HEK293 (cell line): ENCODE measurements around the gene ABCG1.

Experiments
- CTCF ChIA-PET: fragments of 350-600 bp; formaldehyde crosslinking; extraction: SDS; loops from one replicate; lab custom pipeline; 2021; ENCODE audit warnings: antibody characterized with exemption; lab: Yijun Ruan, JAX
- POLR2A ChIA-PET: fragments of 300-600 bp; formaldehyde crosslinking; extraction: SDS; loops from one replicate; lab custom pipeline; 2020; ENCODE audit warnings: antibody characterized with exemption, inconsistent platforms; lab: Yijun Ruan, JAX
- H3K27ac ChIP-seq: fragments of 200-500 bp; sonication (Bioruptor generic); 2 replicates; pipeline ENCODE4 v1.5.1; 2014; ENCODE audit warnings: low read depth, low read length, control low read depth, inconsistent platforms; ENCODE audit errors: extremely low read depth
- H3K36me3 ChIP-seq, 2 experiments: fragments of 200-500 bp in 1 of 2; sonication (Bioruptor generic) in 1 of 2; 1 replicate in 1 of 2; 2 replicates in 1 of 2; pipeline ENCODE4 v1.5.1; 2014 to 2017; ENCODE audit warnings: inconsistent platforms in 2 of 2, low read length in 2 of 2; ENCODE audit not compliant: control insufficient read depth in 2 of 2, insufficient read depth in 1 of 2
- H3K4me1 ChIP-seq: fragments of 200-500 bp; sonication (Bioruptor generic); 2 replicates; pipeline ENCODE4 v1.5.1; 2014; ENCODE audit warnings: mild to moderate bottlenecking, low read length, inconsistent platforms; ENCODE audit not compliant: control insufficient read depth, insufficient read depth
- H3K4me3 ChIP-seq: 2 replicates; pipeline ENCODE4 v1.5.1; 2011; ENCODE audit warnings: low read depth, mild to moderate bottlenecking, control low read depth, low read length, moderate library complexity
- H3K9me3 ChIP-seq: fragments of 200-500 bp; sonication (Bioruptor generic); 2 replicates; pipeline ENCODE4 v1.5.1; 2014; ENCODE audit warnings: low read depth, low read length, inconsistent platforms; ENCODE audit not compliant: control insufficient read depth, insufficient read depth
- BCL11A ChIP-seq: fragments of 450-650 bp; formaldehyde crosslinking; IDR thresholded peaks from 2 replicates; pipeline ENCODE4 v1.5.1; 2016; ENCODE audit warnings: low read depth, missing biosample characterization, missing genetic modification characterization
- ELK4 ChIP-seq: IDR thresholded peaks from 2 replicates; pipeline ENCODE4 v1.6.1; 2011; ENCODE audit warnings: mild to moderate bottlenecking, low read depth, low read length, borderline replicate concordance
- KLF16 ChIP-seq: fragments of 450-650 bp; formaldehyde crosslinking; IDR thresholded peaks from 2 replicates; pipeline ENCODE4 v1.5.1; 2017; ENCODE audit warnings: missing biosample characterization, missing genetic modification characterization
- KLF17 ChIP-seq: fragments of 450-650 bp; formaldehyde crosslinking; IDR thresholded peaks from 2 replicates; pipeline ENCODE4 v1.5.1; 2016; ENCODE audit warnings: missing biosample characterization, missing genetic modification characterization
- OVOL3 ChIP-seq: fragments of 450-650 bp; formaldehyde crosslinking; IDR thresholded peaks from 2 replicates; pipeline ENCODE4 v1.5.1; 2016; ENCODE audit warnings: missing biosample characterization, missing genetic modification characterization
- SP3 ChIP-seq: fragments of 450-650 bp; formaldehyde crosslinking; IDR thresholded peaks from 2 replicates; pipeline ENCODE4 v1.5.1; 2016; ENCODE audit warnings: missing biosample characterization, missing genetic modification characterization
- SP7 ChIP-seq: fragments of 450-650 bp; formaldehyde crosslinking; IDR thresholded peaks from 2 replicates; pipeline ENCODE4 v1.5.1; 2016; ENCODE audit warnings: missing biosample characterization, missing genetic modification characterization
- TRIM28 ChIP-seq: IDR thresholded peaks from 2 replicates; pipeline ENCODE4 v1.6.1; 2011; ENCODE audit warnings: low read length, control low read depth, borderline replicate concordance
- WT1 ChIP-seq: fragments of 450-650 bp; formaldehyde crosslinking; IDR thresholded peaks from 2 replicates; pipeline ENCODE4 v1.5.1; 2016; ENCODE audit warnings: missing biosample characterization, missing genetic modification characterization
- ZBTB48 ChIP-seq: fragments of 450-650 bp; formaldehyde crosslinking; IDR thresholded peaks from 2 replicates; pipeline ENCODE4 v1.5.1; 2016; ENCODE audit warnings: missing biosample characterization, missing genetic modification characterization
- ZNF112 ChIP-seq: fragments of 450-650 bp; formaldehyde crosslinking; IDR thresholded peaks from 2 replicates; pipeline ENCODE4 v1.5.0; 2017; ENCODE audit warnings: missing biosample characterization, missing genetic modification characterization
- ZNF16 ChIP-seq: fragments of 450-650 bp; formaldehyde crosslinking; IDR thresholded peaks from 2 replicates; pipeline ENCODE4 v1.5.1; 2016; ENCODE audit warnings: low read depth, missing biosample characterization, missing genetic modification characterization
- ZNF175 ChIP-seq: fragments of 450-650 bp; formaldehyde crosslinking; IDR thresholded peaks from 2 replicates; pipeline ENCODE4 v1.5.1; 2016; ENCODE audit warnings: missing biosample characterization, missing genetic modification characterization
- ZNF19 ChIP-seq: fragments of 450-650 bp; formaldehyde crosslinking; IDR thresholded peaks from 2 replicates; pipeline ENCODE4; 2016; ENCODE audit warnings: missing biosample characterization, missing genetic modification characterization, low read depth
- ZNF24 ChIP-seq: fragments of 450-650 bp; formaldehyde crosslinking; IDR thresholded peaks from 2 replicates; pipeline ENCODE4 v1.5.1; 2016; ENCODE audit warnings: missing biosample characterization, missing genetic modification characterization
- ZNF302 ChIP-seq: fragments of 450-650 bp; formaldehyde crosslinking; IDR thresholded peaks from 2 replicates; pipeline ENCODE4 v1.5.1; 2016; ENCODE audit warnings: missing biosample characterization, missing genetic modification characterization, low read depth
- ZNF311 ChIP-seq: fragments of 450-650 bp; formaldehyde crosslinking; IDR thresholded peaks from 2 replicates; pipeline ENCODE4 v1.5.1; 2017; ENCODE audit warnings: missing biosample characterization, missing genetic modification characterization, borderline replicate concordance
- ZNF335 ChIP-seq: fragments of 450-650 bp; formaldehyde crosslinking; conservative IDR thresholded peaks from 2 replicates; pipeline ENCODE4 v1.5.1; 2016; ENCODE audit warnings: missing biosample characterization, missing genetic modification characterization
- ZNF350 ChIP-seq: fragments of 450-650 bp; formaldehyde crosslinking; IDR thresholded peaks from 2 replicates; pipeline ENCODE4 v1.5.0; 2017; ENCODE audit warnings: missing biosample characterization, mild to moderate bottlenecking, missing genetic modification characterization
- ZNF354C ChIP-seq: fragments of 450-650 bp; formaldehyde crosslinking; IDR thresholded peaks from 2 replicates; pipeline ENCODE4 v1.5.1; 2016; ENCODE audit warnings: missing biosample characterization, missing genetic modification characterization, low read depth, borderline replicate concordance
- ZNF362 ChIP-seq: fragments of 450-650 bp; formaldehyde crosslinking; IDR thresholded peaks from 2 replicates; pipeline ENCODE4 v1.5.1; 2016; ENCODE audit warnings: missing biosample characterization, missing genetic modification characterization
- ZNF514 ChIP-seq: fragments of 450-650 bp; formaldehyde crosslinking; IDR thresholded peaks from 2 replicates; pipeline ENCODE4 v1.5.1; 2016; ENCODE audit warnings: missing biosample characterization, missing genetic modification characterization
- ZNF521 ChIP-seq: fragments of 450-650 bp; formaldehyde crosslinking; IDR thresholded peaks from 2 replicates; pipeline ENCODE4 v1.5.1; 2017; ENCODE audit warnings: missing biosample characterization, mild to moderate bottlenecking, missing genetic modification characterization
- ZNF585B ChIP-seq: fragments of 450-650 bp; formaldehyde crosslinking; IDR thresholded peaks from 2 replicates; pipeline ENCODE4 v1.5.1; 2016; ENCODE audit warnings: missing biosample characterization, missing genetic modification characterization
- ZNF660 ChIP-seq: fragments of 450-650 bp; IDR thresholded peaks from 2 replicates; pipeline ENCODE4 v1.5.1; 2018; ENCODE audit warnings: missing biosample characterization, mild to moderate bottlenecking, missing genetic modification characterization
- ZNF785 ChIP-seq: fragments of 450-650 bp; formaldehyde crosslinking; IDR thresholded peaks from 2 replicates; pipeline ENCODE4 v1.5.1; 2016; ENCODE audit warnings: missing biosample characterization, missing genetic modification characterization
- ZSCAN16 ChIP-seq: fragments of 450-650 bp; formaldehyde crosslinking; IDR thresholded peaks from 2 replicates; pipeline ENCODE4 v1.5.1; 2016; ENCODE audit warnings: missing biosample characterization, missing genetic modification characterization
- TF ChIP-seq, protein P1 (sequence below): fragments of 450-650 bp; formaldehyde crosslinking; IDR thresholded peaks from 2 replicates; pipeline ENCODE4 v1.5.1; 2016; ENCODE audit warnings: missing biosample characterization, missing genetic modification characterization
- TF ChIP-seq, protein P2 (sequence below): fragments of 450-650 bp; formaldehyde crosslinking; IDR thresholded peaks from 2 replicates; pipeline ENCODE4 v1.5.1; 2016; ENCODE audit warnings: missing biosample characterization, missing genetic modification characterization

The ABCG1 gene

DNA sequence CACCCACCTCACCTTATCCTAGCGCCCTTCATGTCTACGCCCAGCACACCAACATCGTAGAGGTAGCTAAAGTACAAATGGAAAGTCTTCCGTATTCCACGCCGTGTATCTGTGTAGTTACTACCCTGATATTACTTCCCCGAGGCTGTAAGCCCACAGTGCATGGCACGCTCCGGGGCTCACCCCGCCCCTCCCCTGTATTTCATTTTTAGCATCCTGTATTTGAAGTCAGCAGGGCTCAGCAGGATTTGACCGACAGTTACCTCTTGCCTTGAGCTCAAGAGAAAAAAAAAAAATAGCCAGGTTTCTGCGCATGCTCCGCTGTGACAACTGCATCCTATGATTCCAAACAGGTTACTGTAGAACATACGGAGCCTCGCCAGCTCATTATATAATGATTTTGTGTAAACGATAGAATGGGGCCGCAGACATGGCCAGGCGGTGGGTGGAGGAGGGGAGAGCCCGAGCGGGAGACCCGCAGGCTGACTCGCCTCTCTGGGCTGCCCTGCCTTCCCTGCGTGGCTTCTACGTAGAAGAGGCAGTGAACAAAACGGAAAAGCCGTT is 1.3 kb downstream of the ABCG1 start (continued):
- TF ChIP-seq ZNF112 (tag by site-specific recombination): no peak
- no peak for TF ChIP-seq ELK4
- no peak for TF ChIP-seq ZNF302
- TF ChIP-seq, protein P1, sequence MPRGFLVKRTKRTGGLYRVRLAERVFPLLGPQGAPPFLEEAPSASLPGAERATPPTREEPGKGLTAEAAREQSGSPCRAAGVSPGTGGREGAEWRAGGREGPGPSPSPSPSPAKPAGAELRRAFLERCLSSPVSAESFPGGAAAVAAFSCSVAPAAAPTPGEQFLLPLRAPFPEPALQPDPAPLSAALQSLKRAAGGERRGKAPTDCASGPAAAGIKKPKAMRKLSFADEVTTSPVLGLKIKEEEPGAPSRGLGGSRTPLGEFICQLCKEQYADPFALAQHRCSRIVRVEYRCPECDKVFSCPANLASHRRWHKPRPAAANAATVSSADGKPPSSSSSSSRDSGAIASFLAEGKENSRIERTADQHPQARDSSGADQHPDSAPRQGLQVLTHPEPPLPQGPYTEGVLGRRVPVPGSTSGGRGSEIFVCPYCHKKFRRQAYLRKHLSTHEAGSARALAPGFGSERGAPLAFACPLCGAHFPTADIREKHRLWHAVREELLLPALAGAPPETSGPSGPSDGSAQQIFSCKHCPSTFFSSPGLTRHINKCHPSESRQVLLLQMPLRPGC (tag by site-specific recombination): no peak
- peak; percentile 46; the same call in 1 of the 2 replicates for TF ChIP-seq TRIM28
- TF ChIP-seq ZNF362 (tag by site-specific recombination): peak; percentile 83; the same call in 1 of the 2 replicates
- TF ChIP-seq ZNF521 (tag by site-specific recombination): no peak
- no peak for TF ChIP-seq ZNF514 (tag by site-specific recombination)
- no peak for TF ChIP-seq ZNF354C (tag by site-specific recombination)
- TF ChIP-seq ZBTB48 (tag by site-specific recombination): 0 out of 2 replicates have a peak, but pooled peaks have one; percentile 9
- TF ChIP-seq ZNF19 (tag by site-specific recombination): no peak
- no peak for TF ChIP-seq KLF16 (tag by site-specific recombination)
- no peak for TF ChIP-seq ZNF585B (tag by site-specific recombination)
- TF ChIP-seq ZNF311: no peak
- TF ChIP-seq ZNF785 (tag by site-specific recombination): no peak

- peaks cover 4% of the 10 kb centered on the region; the same call in 1 of the 2 replicates for H3K4me1 ChIP-seq
- CTCF ChIA-PET: interaction anchor here (1.3 kb wide), 1 partner anchor 37 kb away, joined by 3 read pairs; no protein-coding TSS in a partner anchor
- H3K36me3 ChIP-seq: no peaks in the 10 kb centered on the region
- POLR2A ChIA-PET: no interaction called here
- no peak overlapping the region for H3K4me3 ChIP-seq
- H3K27ac ChIP-seq: no peak overlapping the region
- H3K9me3 ChIP-seq: no peaks in the 10 kb centered on the region
- TF ChIP-seq BCL11A: no peak
- no peak for TF ChIP-seq OVOL3 (tag by site-specific recombination)
- no peak for TF ChIP-seq ZNF24
- TF ChIP-seq KLF17 (tag by site-specific recombination): no peak
- TF ChIP-seq WT1 (tag by site-specific recombination): no peak
- no peak for TF ChIP-seq ZNF335 (tag by site-specific recombination)
- TF ChIP-seq, protein P2, sequence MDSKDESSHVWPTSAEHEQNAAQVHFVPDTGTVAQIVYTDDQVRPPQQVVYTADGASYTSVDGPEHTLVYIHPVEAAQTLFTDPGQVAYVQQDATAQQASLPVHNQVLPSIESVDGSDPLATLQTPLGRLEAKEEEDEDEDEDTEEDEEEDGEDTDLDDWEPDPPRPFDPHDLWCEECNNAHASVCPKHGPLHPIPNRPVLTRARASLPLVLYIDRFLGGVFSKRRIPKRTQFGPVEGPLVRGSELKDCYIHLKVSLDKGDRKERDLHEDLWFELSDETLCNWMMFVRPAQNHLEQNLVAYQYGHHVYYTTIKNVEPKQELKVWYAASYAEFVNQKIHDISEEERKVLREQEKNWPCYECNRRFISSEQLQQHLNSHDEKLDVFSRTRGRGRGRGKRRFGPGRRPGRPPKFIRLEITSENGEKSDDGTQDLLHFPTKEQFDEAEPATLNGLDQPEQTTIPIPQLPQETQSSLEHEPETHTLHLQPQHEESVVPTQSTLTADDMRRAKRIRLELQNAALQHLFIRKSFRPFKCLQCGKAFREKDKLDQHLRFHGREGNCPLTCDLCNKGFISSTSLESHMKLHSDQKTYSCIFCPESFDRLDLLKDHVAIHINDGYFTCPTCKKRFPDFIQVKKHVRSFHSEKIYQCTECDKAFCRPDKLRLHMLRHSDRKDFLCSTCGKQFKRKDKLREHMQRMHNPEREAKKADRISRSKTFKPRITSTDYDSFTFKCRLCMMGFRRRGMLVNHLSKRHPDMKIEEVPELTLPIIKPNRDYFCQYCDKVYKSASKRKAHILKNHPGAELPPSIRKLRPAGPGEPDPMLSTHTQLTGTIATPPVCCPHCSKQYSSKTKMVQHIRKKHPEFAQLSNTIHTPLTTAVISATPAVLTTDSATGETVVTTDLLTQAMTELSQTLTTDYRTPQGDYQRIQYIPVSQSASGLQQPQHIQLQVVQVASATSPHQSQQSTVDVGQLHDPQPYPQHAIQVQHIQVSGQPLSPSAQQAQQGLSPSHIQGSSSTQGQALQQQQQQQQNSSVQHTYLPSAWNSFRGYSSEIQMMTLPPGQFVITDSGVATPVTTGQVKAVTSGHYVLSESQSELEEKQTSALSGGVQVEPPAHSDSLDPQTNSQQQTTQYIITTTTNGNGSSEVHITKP (tag by site-specific recombination): no peak
- TF ChIP-seq ZNF350 (tag by site-specific recombination): no peak
- TF ChIP-seq ZNF16: no peak
- TF ChIP-seq SP7 (tag by site-specific recombination): no peak
- TF ChIP-seq SP3 (tag by site-specific recombination): no peak
- TF ChIP-seq ZNF175 (tag by site-specific recombination): no peak
- TF ChIP-seq ZSCAN16: no peak
- no peak for TF ChIP-seq ZNF660 (tag by site-specific recombination)
Measured at GRCh38 chr21:42221581-42222345, 2.8 kb downstream of the ABCG1 start.
